ENCODE results near the gene HCK.
"Not testable (repeated sequence)": the region's sequence is repeated elsewhere in the genome, so short reads cannot be mapped to it uniquely, and the experiment has no call there.

Gene HCK

GRCh38 chr20:32029561-32029960 is 22.5 kb upstream of the HCK start:
- no peak for DNase-seq

GRCh38 chr20:32031007-32031958 is 20.8 kb upstream of the HCK start:
- peak; percentile 86 for DNase-seq

- no peak for DNase-seq
Observed at GRCh38 chr20:32033316-32033715, 18.7 kb upstream of the HCK start.

GRCh38 chr20:32033721-32034120 is 18.3 kb upstream of the HCK start:
- not testable (repeated sequence) for DNase-seq

- DNase-seq: no peak
Observed at GRCh38 chr20:32034581-32035425, 17.2 kb upstream of the HCK start.

GRCh38 chr20:32035426-32035779 is 16.6 kb upstream of the HCK start:
- no peak for DNase-seq

- DNase-seq: no peak
Observed at GRCh38 chr20:32036252-32036651, 15.8 kb upstream of the HCK start.

GRCh38 chr20:32036716-32037485 is 15.1 kb upstream of the HCK start:
- DNase-seq: peak; percentile 47

- DNase-seq: peak; percentile 70
Observed at GRCh38 chr20:32037929-32038328, 14.1 kb upstream of the HCK start.

- no peak for DNase-seq
Observed at GRCh38 chr20:32040142-32040953, 11.7 kb upstream of the HCK start.

- DNase-seq: no peak
Observed at GRCh38 chr20:32045999-32046398, 6.0 kb upstream of the HCK start.

GRCh38 chr20:32050324-32050841 is 1.7 kb upstream of the HCK start:
- no peak for DNase-seq

- DNase-seq: no peak
Observed at GRCh38 chr20:32050851-32051556, 1.0 kb upstream of the HCK start.

GRCh38 chr20:32051720-32052089 is 337 bp upstream of the HCK start:
- no peak for DNase-seq

- DNase-seq: no peak
Observed at GRCh38 chr20:32052778-32053362, 828 bp downstream of the HCK start.

GRCh38 chr20:32053648-32054047 is 1.6 kb downstream of the HCK start:
- DNase-seq: no peak

GRCh38 chr20:32056708-32057483 is 4.9 kb downstream of the HCK start:
- no peak for DNase-seq

GRCh38 chr20:32057656-32058184 is 5.7 kb downstream of the HCK start:
- no peak for DNase-seq

GRCh38 chr20:32059189-32059588 is 7.1 kb downstream of the HCK start:
- no peak for DNase-seq

GRCh38 chr20:32062776-32063170 is 10.7 kb downstream of the HCK start:
- DNase-seq: no peak

Data from fibroblast of skin of right biceps (primary cell).